Ishikawa (cell line): ENCODE results near the gene GBF1.

ENCODE experiments used
- CEBPB ChIP-seq: IDR thresholded peaks from 2 replicates; pipeline ENCODE4 v1.6.1; 2012
- CREB1 ChIP-seq: IDR thresholded peaks from 2 replicates; pipeline ENCODE4 v1.6.1; 2012; ENCODE audit warnings: low read depth
- EGR1 ChIP-seq: IDR thresholded peaks from 2 replicates; pipeline ENCODE4 v1.6.1; 2012
- EP300 ChIP-seq: IDR thresholded peaks from 2 replicates; pipeline ENCODE4 v1.6.1; 2012; ENCODE audit warnings: borderline replicate concordance
- FOXM1 ChIP-seq: IDR thresholded peaks from 2 replicates; pipeline ENCODE4 v1.6.1; 2012; ENCODE audit warnings: low read depth, borderline replicate concordance
- MAX ChIP-seq: IDR thresholded peaks from 2 replicates; pipeline ENCODE4 v1.6.1; 2012
- NFIC ChIP-seq: IDR thresholded peaks from 2 replicates; pipeline ENCODE4 v1.6.1; 2012
- RAD21 ChIP-seq: IDR thresholded peaks from 2 replicates; pipeline ENCODE4 v1.6.1; 2012; ENCODE audit warnings: low read depth
- REST ChIP-seq: IDR thresholded peaks from 2 replicates; pipeline ENCODE4 v1.6.1; 2012; ENCODE audit warnings: low read depth, mild to moderate bottlenecking
- TAF1 ChIP-seq: IDR thresholded peaks from 2 replicates; pipeline ENCODE4 v1.6.1; 2012; ENCODE audit warnings: low read depth, mild to moderate bottlenecking
- TCF12 ChIP-seq: IDR thresholded peaks from 2 replicates; pipeline ENCODE4 v1.6.1; 2012; ENCODE audit warnings: low read depth
- TEAD4 ChIP-seq: IDR thresholded peaks from 2 replicates; pipeline ENCODE4 v1.6.1; 2012
- USF1 ChIP-seq: IDR thresholded peaks from 2 replicates; pipeline ENCODE4 v1.6.1; 2012
- YY1 ChIP-seq: IDR thresholded peaks from 2 replicates; pipeline ENCODE4 v1.6.1; 2012; ENCODE audit warnings: low read depth
- ZBTB7A ChIP-seq: IDR thresholded peaks from 2 replicates; pipeline ENCODE4 v1.6.1; 2012; ENCODE audit warnings: low read depth

Gene GBF1

GRCh38 chr10:102286216-102286615, 40.9 kb downstream of the GBF1 start:
- TF ChIP-seq TCF12 (no peak), RAD21 (no peak), CEBPB (no peak), USF1 (no peak), CREB1 (no peak), MAX (no peak), TEAD4 (no peak), FOXM1 (no peak), REST (no peak), TAF1 (no peak), ZBTB7A (no peak)

- TF ChIP-seq MAX (no peak), ZBTB7A (no peak), CREB1 (no peak), TCF12 (no peak), CEBPB (no peak), NFIC (no peak), TEAD4 (no peak), YY1 (no peak), USF1 (no peak), FOXM1 (no peak), EGR1 (no peak), RAD21 (no peak), REST (no peak), EP300 (no peak), TAF1 (no peak)
Measured at GRCh38 chr10:102287538-102287937, 42.2 kb downstream of the GBF1 start.

GRCh38 chr10:102287991-102288390, 42.7 kb downstream of the GBF1 start:
- TF ChIP-seq FOXM1: no peak

GRCh38 chr10:102289356-102289755, 44.0 kb downstream of the GBF1 start:
- TF ChIP-seq TCF12 (no peak), TEAD4 (no peak), USF1 (no peak), CEBPB (no peak), RAD21 (no peak), EP300 (no peak)

GRCh38 chr10:102289840-102290239, 44.5 kb downstream of the GBF1 start:
- no peak for TF ChIP-seq CEBPB
- TF ChIP-seq TAF1: no peak
- TF ChIP-seq TCF12: no peak

GRCh38 chr10:102291221-102291905, 46.0 kb downstream of the GBF1 start:
- TF ChIP-seq EP300 (no peak), TCF12 (no peak), USF1 (no peak), MAX (no peak), YY1 (no peak), NFIC (no peak), FOXM1 (no peak), TAF1 (no peak), TEAD4 (no peak), ZBTB7A (no peak), REST (no peak), RAD21 (no peak), CREB1 (no peak), EGR1 (no peak)
